DND-41 (cell line): Measurements from ENCODE around the gene MLF1.

ENCODE experiments used
- EZH2 ChIP-seq: IDR thresholded peaks from 3 replicates; pipeline ENCODE4 v1.6.1; 2012; ENCODE audit warnings: borderline replicate concordance, low read depth, mild to moderate bottlenecking, moderate library complexity, low read length, inconsistent platforms; ENCODE audit not compliant: severe bottlenecking
- TF ChIP-seq, protein P1 (sequence below): IDR thresholded peaks from 2 replicates; pipeline ENCODE4 v1.5.1; 2012; ENCODE audit warnings: borderline replicate concordance, low read length, moderate library complexity, mild to moderate bottlenecking; ENCODE audit not compliant: poor library complexity, severe bottlenecking; ENCODE audit errors: extremely low read depth

DNA sequence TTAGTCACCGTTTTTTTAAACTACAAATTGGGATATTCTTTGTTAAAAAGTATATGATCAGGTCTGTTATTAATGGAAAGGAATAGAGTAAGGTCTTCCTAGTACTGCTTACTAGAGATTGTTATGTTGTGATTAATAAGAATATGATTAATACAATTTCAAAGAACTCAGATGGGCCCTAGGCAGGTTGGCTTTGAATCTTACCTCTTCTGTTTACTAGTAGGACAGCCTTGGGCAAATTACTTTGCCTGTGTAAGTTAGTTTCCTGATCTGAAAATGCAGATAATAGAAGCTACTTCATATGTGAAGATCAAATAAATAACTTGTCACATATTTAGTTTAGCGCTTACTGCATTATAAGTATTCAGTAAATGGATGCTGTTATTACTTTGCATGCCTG, 80.2 kb downstream of the MLF1 start:
- TF ChIP-seq, protein P1, sequence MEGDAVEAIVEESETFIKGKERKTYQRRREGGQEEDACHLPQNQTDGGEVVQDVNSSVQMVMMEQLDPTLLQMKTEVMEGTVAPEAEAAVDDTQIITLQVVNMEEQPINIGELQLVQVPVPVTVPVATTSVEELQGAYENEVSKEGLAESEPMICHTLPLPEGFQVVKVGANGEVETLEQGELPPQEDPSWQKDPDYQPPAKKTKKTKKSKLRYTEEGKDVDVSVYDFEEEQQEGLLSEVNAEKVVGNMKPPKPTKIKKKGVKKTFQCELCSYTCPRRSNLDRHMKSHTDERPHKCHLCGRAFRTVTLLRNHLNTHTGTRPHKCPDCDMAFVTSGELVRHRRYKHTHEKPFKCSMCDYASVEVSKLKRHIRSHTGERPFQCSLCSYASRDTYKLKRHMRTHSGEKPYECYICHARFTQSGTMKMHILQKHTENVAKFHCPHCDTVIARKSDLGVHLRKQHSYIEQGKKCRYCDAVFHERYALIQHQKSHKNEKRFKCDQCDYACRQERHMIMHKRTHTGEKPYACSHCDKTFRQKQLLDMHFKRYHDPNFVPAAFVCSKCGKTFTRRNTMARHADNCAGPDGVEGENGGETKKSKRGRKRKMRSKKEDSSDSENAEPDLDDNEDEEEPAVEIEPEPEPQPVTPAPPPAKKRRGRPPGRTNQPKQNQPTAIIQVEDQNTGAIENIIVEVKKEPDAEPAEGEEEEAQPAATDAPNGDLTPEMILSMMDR = no peak
- no peak for TF ChIP-seq EZH2
